Measurements from ENCODE around the gene ZFAND3. TPM values are rescaled to one million over a fixed set of nuclear protein-coding genes. Genes with fewer than 3 reads are reported as not detected.

ZFAND3 gene
- total RNA-seq, 6 experiments from 2014 or later: 75.2 to 93.2 (median 87.0) TPM

DNA sequence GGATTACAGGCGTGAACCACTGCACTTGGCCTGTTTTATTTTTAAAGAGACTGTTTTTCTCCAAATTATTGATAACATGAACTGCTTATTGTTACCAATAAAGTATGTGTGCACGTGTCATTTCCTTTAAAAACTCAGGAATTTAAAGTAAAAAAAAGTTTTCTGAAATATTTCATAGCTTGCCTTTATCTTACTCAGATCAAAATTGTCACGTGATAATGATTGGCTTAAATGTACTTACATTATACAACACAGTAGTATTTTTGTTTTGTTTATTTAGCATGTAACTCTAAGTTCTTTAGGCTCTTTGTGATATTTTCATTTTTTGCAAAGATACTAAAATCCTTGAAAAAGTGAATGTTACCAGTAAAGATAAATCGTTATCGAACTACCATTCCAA, 174.1 kb downstream of the ZFAND3 start:
- no peak for TF ChIP-seq CTCF (IDR thresholded peaks at IDR 0.05)
- Mint-ChIP-seq H3K36me3 (ENCODE audit: low read depth) (no peaks in the 10 kb centered on the region), H3K4me3 (no peak overlapping the region), H3K4me1 (ENCODE audit: low read depth) (peaks cover 61% of the 10 kb centered on the region), H3K27me3 (ENCODE audit: insufficient read depth) (no peaks in the 10 kb centered on the region), H3K27ac (peak overlapping the region; percentile 57; the same call in 1 of the 2 replicates), H3K9me3 (no peaks in the 10 kb centered on the region)
- DNase-seq: no peak

DNA sequence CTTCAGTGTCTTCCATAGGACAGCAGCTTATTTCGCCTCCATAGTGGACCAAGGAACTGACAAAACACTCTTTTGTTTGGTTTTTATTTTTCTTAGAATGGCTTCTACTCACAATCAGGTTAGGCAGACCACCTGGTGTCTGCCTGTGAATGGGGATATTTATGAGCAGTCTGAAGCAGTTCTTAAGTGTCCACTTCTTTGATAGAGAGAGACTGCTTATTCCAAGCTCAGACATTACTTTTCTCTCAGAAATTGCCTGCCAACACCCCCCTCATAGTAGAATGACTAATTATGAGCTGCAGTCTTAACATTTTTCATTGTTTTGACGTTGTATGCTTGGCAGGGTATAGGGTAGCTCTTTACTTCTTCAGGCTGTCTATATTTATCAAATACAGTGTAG, 174.7 kb downstream of the ZFAND3 start:
- no peak for TF ChIP-seq CTCF (IDR thresholded peaks at IDR 0.05)
- H3K27ac Mint-ChIP-seq: peak overlapping the region; percentile 57
- DNase-seq: peak; percentile 22
- H3K9me3 Mint-ChIP-seq: no peaks in the 10 kb centered on the region
- no peak overlapping the region for H3K4me3 Mint-ChIP-seq
- H3K4me1 Mint-ChIP-seq (ENCODE audit: low read depth): peaks cover 55% of the 10 kb centered on the region
- H3K27me3 Mint-ChIP-seq (ENCODE audit: insufficient read depth): no peaks in the 10 kb centered on the region
- no peaks in the 10 kb centered on the region for H3K36me3 Mint-ChIP-seq (ENCODE audit: low read depth)

DNA sequence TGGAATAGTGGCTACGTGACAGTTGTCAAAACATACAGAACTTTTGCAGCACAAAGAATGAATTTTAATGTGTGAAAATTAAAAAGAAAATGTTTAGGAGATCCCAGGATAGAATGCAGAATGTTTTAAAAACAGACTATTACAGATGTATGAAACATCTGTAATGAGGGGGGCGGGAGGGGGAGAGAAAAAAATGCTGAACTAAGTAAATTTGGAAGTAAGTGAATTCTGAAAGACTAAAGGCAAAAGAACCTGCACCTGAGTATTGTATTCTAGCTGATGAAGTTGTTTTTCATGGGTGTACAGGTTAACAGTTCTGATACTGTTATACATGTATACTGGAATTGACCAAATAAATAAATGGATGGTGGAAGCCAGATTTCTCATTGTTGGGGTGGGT, 178.8 kb downstream of the ZFAND3 start:
- no peak for DNase-seq
- no peak for TF ChIP-seq CTCF (IDR thresholded peaks at IDR 0.05)
- H3K27ac Mint-ChIP-seq: no peak overlapping the region
- H3K36me3 Mint-ChIP-seq (ENCODE audit: low read depth): no peaks in the 10 kb centered on the region
- H3K9me3 Mint-ChIP-seq: no peaks in the 10 kb centered on the region
- H3K4me3 Mint-ChIP-seq: no peak overlapping the region
- H3K4me1 Mint-ChIP-seq (ENCODE audit: low read depth): peaks cover 26% of the 10 kb centered on the region
- no peaks in the 10 kb centered on the region for H3K27me3 Mint-ChIP-seq (ENCODE audit: insufficient read depth)

- no peaks in the 10 kb centered on the region for H3K36me3 Mint-ChIP-seq (ENCODE audit: low read depth)
- H3K9me3 Mint-ChIP-seq: no peaks in the 10 kb centered on the region
- no peak overlapping the region; the same call in 1 of the 2 replicates for H3K27ac Mint-ChIP-seq
- TF ChIP-seq CTCF (IDR thresholded peaks at IDR 0.05): no peak
- no peak for DNase-seq
- no peaks in the 10 kb centered on the region for H3K27me3 Mint-ChIP-seq (ENCODE audit: insufficient read depth)
- peaks cover 6% of the 10 kb centered on the region for H3K4me1 Mint-ChIP-seq (ENCODE audit: low read depth)
- no peak overlapping the region for H3K4me3 Mint-ChIP-seq
These were observed 181.9 kb downstream of the ZFAND3 start for GRCh38 chr6:38001386-38001785.

DNA sequence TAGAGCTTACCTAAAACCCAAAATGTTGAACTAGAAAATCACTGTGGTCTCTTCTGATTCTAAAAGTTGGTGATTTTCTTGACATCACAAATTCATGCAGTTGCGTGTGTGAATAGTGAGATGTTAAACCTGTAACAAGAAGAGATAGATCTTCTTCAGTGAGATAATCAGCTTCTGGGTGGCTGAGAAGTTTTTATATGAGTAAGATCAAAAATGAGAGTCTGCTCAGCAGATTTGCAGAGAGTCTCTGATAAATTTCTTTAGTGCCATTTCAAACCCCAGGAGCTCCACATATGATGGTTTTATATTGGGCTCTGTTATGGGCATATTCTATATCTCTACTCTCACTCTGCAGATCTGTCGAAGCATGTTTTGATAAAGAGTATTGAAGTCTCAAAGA, 185.4 kb downstream of the ZFAND3 start:
- Mint-ChIP-seq H3K4me1 (ENCODE audit: low read depth) (peaks cover 11% of the 10 kb centered on the region), H3K4me3 (no peak overlapping the region), H3K9me3 (no peaks in the 10 kb centered on the region), H3K27me3 (ENCODE audit: insufficient read depth) (no peaks in the 10 kb centered on the region), H3K27ac (no peak overlapping the region), H3K36me3 (ENCODE audit: low read depth) (0 out of 2 replicates have a peak, but pooled peaks cover 1% of the 10 kb centered on the region)
- no peak for DNase-seq
- TF ChIP-seq CTCF (IDR thresholded peaks at IDR 0.05): no peak

- no peak overlapping the region for H3K4me3 Mint-ChIP-seq
- H3K27me3 Mint-ChIP-seq (ENCODE audit: insufficient read depth): no peaks in the 10 kb centered on the region; the same call in 1 of the 2 replicates
These were observed 192.4 kb downstream of the ZFAND3 start for GRCh38 chr6:38011937-38012336.

More at GRCh38 chr6:38011937-38012336, 192.4 kb downstream of the ZFAND3 start:
- Mint-ChIP-seq H3K27ac (no peak overlapping the region), H3K9me3 (no peaks in the 10 kb centered on the region), H3K36me3 (ENCODE audit: low read depth) (0 out of 2 replicates have a peak, but pooled peaks cover 6% of the 10 kb centered on the region), H3K4me1 (ENCODE audit: low read depth) (peaks cover 19% of the 10 kb centered on the region)
- no peak for DNase-seq
- TF ChIP-seq CTCF (IDR thresholded peaks at IDR 0.05): no peak
